GM21786 (cell line): ENCODE results near the gene DALRD3.

Source experiments
- ATAC-seq: cut with Tn5 transposase; IDR thresholded peaks from one replicate; pipeline ENCODE4 v1.9.1; 2021; ENCODE audit not compliant: unreplicated experiment

Gene DALRD3

DNA sequence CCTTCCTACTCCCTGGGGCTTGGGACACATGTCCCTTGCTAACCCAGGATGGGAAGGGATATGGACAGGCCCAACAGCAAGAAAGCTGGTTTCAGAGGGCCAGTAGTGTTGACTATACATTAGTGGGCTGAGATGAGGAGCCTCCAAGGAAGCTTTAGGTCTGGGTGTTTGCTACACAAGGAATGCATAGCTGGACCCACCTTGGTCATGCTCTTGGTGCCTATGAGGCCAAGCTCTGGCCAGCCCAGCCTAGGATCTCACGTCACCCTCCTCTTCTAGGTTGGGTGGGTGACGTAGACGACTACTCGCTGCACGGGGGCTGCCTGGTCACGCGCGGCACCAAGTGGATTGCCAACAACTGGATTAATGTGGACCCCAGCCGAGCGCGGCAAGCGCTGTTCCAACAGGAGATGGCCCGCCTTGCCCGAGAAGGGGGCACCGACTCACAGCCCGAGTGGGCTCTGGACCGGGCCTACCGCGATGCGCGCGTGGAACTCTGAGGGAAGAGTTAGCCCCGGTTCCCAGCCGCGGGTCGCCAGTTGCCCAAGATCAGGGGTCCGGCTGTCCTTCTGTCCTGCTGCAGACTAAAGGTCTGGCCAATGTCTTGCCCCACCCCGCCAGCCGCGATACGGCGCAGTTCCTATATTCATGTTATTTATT is 11.8 kb downstream of the DALRD3 start:
- ATAC-seq = no peak

DNA sequence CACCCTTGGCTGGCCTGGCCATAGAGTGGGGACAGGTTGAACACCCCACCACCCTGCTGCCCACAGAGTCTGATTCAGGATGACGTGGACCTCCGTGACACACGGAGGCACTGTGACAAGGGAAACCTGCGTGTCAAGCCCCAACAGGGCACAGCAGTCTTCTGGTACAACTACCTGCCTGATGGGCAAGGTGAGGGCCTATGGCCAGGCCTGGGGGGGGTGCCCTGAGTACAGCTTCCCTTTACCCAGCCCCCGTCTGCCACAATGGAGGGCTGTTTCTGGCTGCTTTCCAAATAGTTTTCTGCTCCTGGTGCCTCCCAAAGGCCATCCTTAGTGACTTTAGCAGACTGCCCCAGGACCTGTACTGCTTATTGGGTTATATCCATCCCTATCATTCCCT is 12.4 kb downstream of the DALRD3 start:
- no peak for ATAC-seq

DNA sequence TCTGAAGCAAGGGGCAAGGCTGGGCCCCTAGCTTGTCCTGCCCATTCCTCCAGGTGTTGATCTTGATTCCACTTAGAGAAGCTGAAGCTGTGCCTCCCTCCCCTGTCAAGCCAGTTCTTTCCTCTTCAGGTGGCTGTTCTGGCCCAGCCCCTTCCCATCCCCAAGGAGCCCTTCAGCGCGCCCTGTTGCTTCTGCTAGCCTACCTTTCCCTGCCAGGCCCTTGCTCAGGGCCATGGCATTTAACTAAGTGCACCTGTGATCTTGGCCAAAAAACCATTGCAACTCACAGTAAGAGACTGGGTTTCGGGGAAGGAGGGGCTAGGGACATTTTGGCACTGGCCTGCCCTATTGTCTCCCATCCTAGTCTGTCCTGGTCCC is 13.1 kb downstream of the DALRD3 start:
- no peak for ATAC-seq

DNA sequence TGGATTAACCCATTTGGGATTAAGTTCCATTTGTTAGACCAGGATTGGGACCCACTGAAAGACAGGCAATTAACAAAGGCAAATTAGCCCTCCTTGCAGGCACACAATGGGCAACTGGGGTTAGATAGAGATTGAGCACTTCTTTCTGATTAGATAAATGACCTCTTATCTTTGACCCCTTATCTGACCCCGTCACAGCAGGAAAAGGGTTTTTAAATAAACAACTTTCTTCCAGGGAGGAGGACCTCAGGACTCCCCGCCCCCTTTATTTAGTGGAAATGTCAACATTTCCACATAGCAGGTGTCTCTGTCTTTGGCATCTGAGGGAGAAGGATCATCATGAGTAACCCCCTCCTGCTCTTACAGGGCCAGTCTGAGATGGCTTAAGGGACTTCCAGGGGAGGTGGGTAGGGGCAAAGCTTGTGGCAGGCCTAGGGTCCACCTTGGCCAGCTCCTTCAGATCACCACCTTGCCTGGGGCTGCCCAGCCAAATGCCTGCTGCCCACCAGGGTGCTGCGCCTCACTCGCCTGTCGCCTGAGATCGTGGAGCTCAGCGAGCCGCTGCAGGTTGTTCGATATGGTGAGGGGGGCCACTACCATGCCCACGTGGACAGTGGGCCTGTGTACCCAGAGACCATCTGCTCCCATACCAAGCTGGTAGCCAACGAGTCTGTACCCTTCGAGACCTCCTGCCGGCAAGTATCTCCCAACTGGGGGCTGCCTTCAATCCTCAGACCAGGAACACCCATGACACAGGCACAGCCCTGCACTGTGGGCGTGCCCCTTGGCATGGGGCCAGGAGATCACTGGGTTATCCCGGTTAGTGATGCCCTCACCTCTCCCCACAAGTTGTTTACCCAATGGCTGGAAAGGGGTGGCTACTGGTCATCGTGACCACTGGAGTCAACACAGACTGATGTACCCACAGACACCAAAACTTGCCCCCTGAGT is 13.8 kb downstream of the DALRD3 start:
- ATAC-seq = no peak

DNA sequence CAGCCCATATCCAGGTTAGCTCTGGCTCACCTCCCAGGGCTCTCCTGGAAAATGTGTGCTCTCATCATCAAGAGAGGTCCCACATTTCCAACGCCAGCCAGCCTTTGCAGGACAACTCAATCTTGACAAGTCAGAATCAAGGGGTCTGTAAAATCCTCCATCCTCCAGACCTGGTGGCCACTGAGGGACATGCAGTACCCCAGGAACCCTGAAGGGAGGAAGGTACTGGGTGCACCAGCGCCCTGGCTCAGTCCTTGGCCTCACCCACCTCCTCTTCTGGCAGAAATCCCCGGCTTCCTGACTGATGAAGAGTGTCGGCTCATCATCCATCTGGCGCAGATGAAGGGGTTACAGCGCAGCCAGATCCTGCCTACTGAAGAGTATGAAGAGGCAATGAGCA is 17.2 kb downstream of the DALRD3 start:
- ATAC-seq = no peak

DNA sequence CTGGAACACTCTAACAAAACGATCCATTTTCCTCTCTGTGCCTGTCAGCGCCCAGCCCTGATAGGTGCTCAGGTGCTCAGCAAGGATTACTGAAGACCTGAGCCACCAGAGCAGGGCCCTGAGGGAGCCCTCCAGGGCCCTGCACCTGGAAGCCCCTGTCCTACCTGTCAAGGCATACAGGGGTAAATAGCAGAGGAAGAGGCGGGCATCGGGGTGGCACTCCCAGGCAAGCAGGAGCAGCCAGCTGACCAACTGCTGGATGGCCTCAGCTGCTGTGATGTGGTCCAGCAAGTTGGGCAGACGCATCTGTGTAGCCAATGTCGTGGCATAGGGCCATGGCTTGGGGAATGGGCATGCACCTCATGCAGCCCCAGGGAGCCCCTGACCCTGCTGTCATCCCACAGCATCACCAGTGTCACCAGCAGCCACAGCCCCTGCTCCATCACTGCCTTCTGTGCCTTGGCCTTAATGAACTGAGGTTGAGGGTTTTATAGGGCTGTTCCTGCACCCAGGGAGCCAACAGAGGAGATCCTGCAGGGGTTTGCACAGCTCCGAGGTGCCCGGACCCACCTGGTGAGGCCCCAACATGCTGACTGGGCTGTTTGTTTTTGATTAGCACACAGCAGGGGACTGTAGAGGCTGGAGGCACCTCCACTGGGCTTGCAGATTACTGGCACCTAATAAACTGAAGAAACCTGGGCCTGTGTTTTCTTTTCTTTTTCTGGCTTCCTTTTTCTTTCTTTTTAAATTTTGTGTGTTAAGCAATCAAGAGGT is 19.1 kb downstream of the DALRD3 start:
- no peak for ATAC-seq

DNA sequence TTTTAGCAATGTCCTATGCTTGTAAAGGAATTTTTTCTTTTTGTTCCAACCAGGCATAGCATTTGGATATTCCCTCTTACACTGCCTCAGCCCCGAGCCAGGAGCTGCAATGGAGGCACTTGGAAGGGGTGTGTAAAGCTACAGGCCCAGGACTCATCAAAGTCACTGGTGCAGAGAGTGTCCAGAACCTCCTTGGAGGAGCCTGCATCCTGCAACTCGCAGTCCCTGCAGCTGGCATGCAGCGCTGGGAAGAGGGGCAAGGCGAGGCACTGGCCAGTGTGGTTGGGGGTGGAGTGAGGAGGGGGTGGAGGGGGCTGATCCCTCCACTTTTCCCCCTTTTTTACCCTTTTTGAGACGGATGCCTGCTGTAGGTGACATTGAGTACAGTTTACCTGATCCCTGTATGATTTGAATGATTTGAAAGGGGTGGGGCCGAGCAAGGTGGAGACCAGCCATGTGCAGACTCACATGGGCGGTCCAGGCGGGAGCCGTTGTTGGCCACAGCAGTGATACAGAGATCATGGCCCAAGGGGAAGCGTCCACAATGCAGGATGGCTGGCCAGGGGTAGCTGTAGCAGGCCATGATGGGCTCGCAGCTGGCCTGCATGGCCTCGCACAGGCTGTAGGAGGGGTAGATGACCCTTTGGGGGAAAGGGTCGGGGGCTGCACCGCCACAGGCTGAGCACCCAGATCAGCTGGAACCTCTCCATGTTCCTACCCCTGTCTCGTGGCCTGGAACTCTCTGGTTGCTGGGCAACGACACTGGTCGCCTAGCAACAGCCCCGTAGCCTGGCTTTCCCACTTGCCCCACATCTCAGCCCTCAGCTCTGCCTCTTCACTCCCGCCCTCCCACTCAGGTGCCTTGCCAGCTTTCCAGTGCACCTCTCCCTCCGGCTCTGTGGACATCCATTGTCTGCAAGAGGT is 20.4 kb downstream of the DALRD3 start:
- no peak for ATAC-seq

DNA sequence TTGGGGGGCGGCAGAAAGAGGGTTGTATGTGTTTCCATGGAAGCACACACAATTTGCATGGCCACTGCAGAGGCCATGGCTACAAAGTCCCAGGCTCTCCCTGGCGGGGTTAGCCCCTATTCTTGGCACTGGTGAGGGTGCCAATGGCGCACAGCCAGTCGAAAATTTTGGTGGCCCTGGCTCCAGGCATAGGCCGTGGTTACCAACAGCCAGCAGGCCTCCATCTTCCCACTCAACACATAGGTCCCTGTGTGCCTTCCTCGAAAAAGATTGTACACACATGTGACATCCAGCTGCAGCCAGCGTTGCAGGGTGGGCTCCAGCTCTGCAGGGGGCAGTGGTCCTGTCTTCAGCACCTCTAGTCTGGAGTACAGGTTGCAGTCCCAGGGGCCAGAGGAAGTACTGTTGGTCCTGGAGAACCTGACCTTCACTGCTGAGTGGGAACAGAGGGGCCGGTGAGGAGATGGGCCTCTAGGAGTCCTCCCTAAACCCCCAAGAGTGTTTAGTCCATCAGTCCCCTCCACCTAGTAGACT is 21.2 kb downstream of the DALRD3 start:
- ATAC-seq = no peak

DNA sequence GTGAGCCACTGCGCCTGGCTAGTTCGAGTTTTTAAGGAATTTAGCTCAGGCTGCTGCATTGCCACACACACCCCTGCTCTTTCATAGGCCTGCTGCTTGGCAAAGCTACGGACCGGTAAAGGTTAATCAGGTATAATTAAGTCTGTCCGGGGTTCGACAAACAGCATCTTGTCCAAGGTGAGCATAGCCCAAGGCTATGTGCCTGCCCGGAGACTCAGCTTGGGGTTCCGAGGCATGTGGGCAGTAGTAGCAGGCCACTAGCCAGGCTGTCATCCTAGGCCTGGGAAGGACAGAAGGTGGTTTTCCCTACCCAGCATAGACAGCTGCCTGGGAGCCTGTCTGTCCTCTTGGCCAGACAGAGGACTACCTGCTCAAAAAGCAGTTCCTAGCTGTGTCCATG is 21.7 kb downstream of the DALRD3 start:
- ATAC-seq = no peak

DNA sequence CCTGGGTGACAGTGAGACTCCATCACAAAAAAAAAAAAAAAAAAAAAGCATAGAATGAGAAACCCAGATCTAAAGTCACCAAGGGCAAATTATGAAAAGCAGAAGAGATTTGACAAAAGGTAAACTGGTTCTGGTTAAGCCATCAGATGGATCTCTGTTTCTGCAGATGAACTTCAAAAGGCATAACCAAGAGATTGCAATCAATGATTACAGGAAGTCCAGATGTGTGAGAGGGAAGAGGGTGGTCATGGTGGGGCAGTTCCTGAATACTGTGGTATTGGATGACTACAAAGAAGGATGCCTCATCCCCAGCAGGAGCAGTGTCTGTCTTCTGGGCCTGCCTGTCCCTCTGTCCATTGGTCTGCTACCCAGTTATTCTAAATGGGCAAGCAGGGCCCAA is 24.5 kb downstream of the DALRD3 start:
- no peak for ATAC-seq

DNA sequence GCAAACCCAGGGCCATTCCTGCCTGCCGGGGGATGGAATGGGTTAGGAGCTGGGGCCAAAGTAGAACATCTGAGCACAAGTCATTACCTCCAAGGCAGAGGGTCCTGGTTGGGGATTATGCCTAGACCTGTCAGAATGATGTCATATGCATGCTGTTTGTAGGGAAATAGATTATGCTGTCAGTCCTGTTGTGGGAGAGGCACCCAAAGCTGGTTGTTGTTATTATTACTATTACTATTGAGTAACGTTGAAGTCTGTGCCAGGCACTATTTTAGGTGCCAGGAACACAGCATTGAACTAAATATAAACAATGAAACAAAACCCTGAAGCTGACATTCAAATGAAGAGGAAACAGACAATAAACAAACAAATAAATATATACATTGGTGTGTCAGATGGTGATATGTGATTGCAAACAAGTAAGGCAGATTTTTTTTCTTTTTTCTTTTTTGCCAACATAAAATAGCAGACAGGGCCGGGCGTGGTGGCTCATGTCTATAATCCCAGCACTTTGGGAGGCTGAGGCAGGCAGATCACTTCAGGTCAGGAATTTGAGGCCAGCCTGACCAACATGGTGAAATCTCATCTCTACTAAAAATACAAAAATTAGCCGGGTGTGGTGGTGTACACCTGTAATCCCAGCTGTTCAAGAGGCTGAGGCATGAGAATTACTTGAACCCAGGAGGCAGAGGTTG is 26.4 kb downstream of the DALRD3 start:
- no peak for ATAC-seq

DNA sequence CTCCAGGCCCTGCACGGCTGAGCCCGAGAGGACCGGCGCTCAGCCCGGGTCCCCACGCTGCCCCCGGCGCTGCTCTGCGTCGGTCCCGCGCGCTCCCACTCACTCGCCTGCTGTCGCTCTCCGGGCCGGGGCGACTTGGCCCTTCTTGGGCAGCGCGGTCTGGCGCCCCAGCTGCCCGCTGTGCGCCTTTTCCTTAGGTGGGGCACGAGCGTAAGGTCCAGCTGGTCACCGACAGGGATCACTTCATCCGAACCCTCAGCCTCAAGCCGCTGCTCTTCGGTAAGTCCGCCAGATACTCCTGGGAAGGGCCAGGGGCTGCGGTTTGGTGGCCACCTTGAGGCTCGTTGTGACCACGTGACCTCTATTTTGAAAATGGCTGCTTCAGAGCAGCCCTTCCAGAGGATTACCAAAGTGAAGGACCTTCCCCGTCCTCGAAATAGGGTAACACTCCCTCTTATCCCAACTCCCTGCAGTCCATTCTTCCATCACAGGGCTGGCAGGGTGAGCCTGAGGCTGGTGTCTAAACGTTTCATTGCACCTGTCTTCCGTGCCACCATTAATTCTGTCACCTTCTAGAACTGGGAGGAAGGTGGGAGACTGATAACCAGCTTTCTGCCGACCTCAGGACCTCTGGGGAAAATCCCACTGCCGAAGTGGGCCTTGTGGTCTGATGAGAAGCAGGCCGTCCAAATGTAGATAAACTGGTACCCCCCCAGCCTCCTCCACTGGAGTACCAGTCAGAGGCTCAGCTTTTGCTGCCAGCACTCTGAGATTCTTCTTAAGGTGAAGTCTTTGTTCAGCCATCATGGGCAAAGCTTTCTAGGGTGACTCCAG is 27.5 kb downstream of the DALRD3 start:
- no peak for ATAC-seq

DNA sequence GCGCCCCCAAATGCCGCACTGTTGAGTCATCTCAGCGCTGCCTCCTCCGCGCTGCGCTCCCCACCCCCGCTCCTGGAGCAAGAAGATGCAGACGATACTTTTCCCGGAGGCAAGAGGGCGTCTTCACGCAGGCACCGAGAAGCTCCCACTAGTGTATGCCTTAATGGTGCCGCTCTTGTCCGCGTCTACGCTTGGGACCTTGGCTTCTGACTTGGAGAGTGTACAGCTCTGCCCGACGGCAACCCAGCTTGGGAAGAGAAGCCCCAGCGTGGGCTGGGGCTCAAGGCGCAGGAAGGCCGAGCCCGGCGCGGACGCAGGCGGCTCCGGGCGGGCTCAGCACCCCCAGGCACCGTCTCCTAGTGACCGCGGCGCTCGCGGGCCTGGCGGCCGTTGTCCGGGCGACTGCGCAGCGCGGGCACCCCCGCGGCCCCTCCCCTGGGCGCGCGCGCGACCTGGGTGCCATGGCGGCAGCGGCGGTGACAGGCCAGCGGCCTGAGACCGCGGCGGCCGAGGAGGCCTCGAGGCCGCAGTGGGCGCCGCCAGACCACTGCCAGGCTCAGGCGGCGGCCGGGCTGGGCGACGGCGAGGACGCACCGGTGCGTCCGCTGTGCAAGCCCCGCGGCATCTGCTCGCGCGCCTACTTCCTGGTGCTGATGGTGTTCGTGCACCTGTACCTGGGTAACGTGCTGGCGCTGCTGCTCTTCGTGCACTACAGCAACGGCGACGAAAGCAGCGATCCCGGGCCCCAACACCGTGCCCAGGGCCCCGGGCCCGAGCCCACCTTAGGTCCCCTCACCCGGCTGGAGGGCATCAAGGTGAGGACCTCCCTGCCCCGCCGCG is 28.4 kb downstream of the DALRD3 start, which contains the start of gene P4HTM:
Gene P4HTM (plus strand): TSS at position 446 of the 840 bp plus-strand sequence. CDS start 16 bp downstream, at position 462.
- peak; percentile 47 for ATAC-seq

DNA sequence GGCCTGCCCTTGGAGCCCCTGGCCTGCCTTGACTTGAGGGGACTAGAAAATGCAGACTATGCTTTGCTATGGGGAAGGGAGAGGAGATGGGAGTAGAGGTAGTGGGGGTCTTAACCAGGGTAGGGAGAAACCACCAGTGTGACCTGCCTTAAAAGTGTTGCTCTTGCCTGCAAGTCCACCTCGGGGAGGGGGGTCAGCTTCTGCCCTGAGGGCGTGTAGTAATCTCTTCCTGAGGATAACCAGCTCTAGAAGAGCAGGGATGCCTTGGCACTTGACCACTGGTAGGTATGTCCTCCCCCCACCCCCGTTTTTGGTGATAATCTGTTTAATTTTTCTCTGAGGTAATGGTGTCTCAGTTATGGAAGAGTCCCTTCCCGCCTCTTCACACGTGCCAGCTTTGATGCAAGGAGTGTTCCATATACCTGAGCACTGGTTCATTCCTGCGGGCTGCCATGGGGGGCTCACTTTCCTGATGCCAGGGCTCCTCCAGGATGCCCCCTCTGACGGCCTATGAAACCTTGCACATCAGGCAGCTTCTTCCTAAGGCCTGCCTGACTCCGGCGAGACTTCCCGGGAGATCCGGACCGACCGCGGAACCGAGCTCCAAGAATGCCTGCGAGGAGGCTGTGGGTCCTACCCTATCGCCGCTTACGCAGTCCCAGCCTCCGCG is 29.1 kb downstream of the DALRD3 start:
- no peak for ATAC-seq

DNA sequence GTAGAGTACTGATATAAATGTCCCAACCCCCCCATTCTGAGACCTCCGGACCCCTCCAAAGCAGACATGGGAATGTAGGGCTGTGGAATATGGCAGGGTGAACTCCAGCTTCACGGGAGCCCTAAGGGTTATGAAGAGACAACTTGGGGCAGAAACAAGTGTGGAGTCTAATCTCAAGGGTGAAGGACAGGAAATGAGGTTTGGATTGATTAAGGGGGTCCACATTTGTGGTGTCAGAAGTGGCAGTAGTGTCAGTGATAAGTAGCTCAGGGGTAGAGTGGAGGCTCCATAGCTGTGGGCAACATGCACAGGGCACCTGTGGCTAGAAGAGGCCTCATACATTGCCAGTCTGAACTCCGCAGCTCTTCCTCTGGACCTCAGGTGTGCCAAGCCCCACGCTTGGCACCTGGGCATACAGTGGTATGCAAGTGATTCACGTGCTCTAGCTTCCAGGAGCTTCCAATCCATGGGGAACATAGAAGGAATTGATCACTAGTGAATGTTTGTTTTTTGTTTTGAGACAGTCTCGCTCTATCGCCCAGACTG is 32.5 kb downstream of the DALRD3 start:
- no peak for ATAC-seq

DNA sequence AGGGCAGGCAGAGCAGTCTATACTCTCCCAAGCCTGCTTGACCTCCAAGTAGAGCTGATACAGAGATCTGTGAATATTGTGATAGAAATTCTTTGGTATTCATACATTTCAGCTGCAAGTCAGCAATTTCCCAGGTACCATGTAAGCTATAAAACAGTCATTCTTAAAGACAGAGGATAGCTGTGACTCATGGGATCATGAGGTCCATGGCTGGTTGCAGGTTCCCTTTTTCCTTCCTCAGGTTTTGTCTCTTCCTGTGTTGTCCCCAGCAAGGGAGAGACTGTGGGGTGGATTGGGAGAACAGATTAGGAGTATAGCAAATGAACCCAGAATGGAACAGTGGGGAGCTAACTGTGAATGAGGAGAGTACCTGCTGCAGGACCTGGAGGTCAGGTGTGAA is 33.7 kb downstream of the DALRD3 start:
- ATAC-seq = no peak

DNA sequence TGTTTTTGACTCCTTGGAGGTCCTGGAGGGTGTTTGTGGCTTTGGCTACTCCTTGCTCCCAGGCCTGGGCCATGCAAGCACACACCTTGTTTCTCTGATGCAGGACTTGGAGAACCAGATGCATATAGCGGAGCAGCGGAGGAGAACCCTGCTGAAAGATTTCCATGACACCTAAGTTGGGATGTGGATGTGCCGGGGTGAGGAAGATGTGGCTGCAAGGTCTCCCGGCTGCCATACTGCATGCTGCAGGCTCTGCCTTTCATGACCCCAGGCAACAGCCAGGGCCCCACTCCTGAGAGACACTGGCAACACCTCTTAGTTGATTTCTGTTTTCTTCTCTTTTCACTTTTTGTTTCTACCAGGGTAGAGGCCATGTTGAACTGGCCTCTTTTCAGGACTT is 35.3 kb downstream of the DALRD3 start:
- no peak for ATAC-seq
